ENCODE results near the gene FGFR1OP2.

The FGFR1OP2 gene

GRCh38 chr12:26941215-26941594 lies 2.9 kb downstream of the FGFR1OP2 start:
- peaks cover 5% of the 10 kb centered on the region for H3K79me1 ChIP-seq (ENCODE audit: low read length)
- H2BK5ac ChIP-seq (ENCODE audit: low read depth, low read length, poor library complexity) = no peak overlapping the region
- H4K91ac ChIP-seq (ENCODE audit: low read depth, low read length) = no peak overlapping the region
- H2BK12ac ChIP-seq (ENCODE audit: low read length) = no peak overlapping the region
- no peak overlapping the region for H2AK5ac ChIP-seq (ENCODE audit: low read length)
- no peak overlapping the region for H3K23ac ChIP-seq (ENCODE audit: low read length)
- H3K4ac ChIP-seq (ENCODE audit: low read depth, low read length) = no peak overlapping the region
- H4K8ac ChIP-seq (ENCODE audit: low read depth, low read length) = no peak overlapping the region
- peaks cover 0 to 3% of the 10 kb centered on the region in 2 experiments for H3K4me1 ChIP-seq (ENCODE audit: control insufficient read depth in 1 of 2, insufficient read depth in 2 of 2, low read length in 2 of 2)
- H4K12ac ChIP-seq (ENCODE audit: low read depth, low read length) = no peak overlapping the region
- H3K4me3 ChIP-seq (ENCODE audit: low read depth, low read length) = no peak overlapping the region
- H3K27me3 ChIP-seq (ENCODE audit: insufficient read depth, low read length) = no peaks in the 10 kb centered on the region
- H3K9me3 ChIP-seq (ENCODE audit: insufficient read depth, low read depth, low read length) = no peaks in the 10 kb centered on the region
- no peak overlapping the region for H2AFZ ChIP-seq (ENCODE audit: insufficient read depth, low read length, poor library complexity)
- DNase-seq = no peak
- H3K79me2 ChIP-seq (ENCODE audit: control insufficient read depth, insufficient read depth, low read length, poor library complexity) = peaks cover 7% of the 10 kb centered on the region
- H3K14ac ChIP-seq (ENCODE audit: low read length) = no peak overlapping the region
- H3K36me3 ChIP-seq (ENCODE audit: control insufficient read depth in 1 of 2, insufficient read depth in 2 of 2, low read length in 2 of 2) = no peaks in the 10 kb centered on the region
- no peak overlapping the region for H3K18ac ChIP-seq (ENCODE audit: low read length)
- H3K4me2 ChIP-seq (ENCODE audit: low read length) = no peak overlapping the region
- no peak overlapping the region for H3K27ac ChIP-seq (ENCODE audit: low read depth, low read length)
- WGBS (ENCODE audit: extremely low coverage, insufficient coverage, insufficient read length) = no CpG with 5 or more reads among the region's 1 CpG
- no peak overlapping the region for H2BK120ac ChIP-seq (ENCODE audit: insufficient read depth, low read length, poor library complexity)
- H3K9ac ChIP-seq (ENCODE audit: low read length) = no peak overlapping the region

DNA sequence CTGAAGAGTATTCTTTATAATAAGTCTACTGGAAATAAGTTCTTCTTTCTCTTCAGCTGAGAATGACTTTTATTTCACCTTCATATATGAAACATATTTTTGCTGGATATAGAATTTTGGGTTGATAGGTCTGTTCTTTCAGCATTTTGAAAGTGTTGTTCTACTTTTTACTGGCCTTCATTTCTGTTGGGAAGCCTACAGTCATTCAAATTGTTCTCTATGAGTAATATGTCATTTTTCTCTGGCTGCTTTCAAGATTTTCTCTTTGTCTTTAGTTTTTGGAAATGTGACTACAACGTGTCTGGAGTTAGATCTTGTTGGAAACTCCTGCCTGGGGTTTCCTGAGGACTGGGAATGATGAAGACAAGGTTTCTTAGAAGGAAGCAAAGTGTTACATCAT lies 10.0 kb downstream of the FGFR1OP2 start:
- Histone ChIP-seq H3K4ac (ENCODE audit: low read depth, low read length) (no peak overlapping the region), H3K36me3 (ENCODE audit: control insufficient read depth in 1 of 2, insufficient read depth in 2 of 2, low read length in 2 of 2) (no peaks in the 10 kb centered on the region), H3K27ac (ENCODE audit: low read depth, low read length) (no peak overlapping the region), H3K79me2 (ENCODE audit: control insufficient read depth, insufficient read depth, low read length, poor library complexity) (peaks cover 2% of the 10 kb centered on the region), H2BK5ac (ENCODE audit: low read depth, low read length, poor library complexity) (no peak overlapping the region), H3K4me3 (ENCODE audit: low read depth, low read length) (no peak overlapping the region), H3K4me1 (ENCODE audit: control insufficient read depth in 1 of 2, insufficient read depth in 2 of 2, low read length in 2 of 2) (no peaks in the 10 kb centered on the region), H3K9me3 (ENCODE audit: insufficient read depth, low read depth, low read length) (no peaks in the 10 kb centered on the region), H2AK5ac (ENCODE audit: low read length) (no peak overlapping the region), H3K9ac (ENCODE audit: low read length) (no peak overlapping the region), H3K27me3 (ENCODE audit: insufficient read depth, low read length) (no peaks in the 10 kb centered on the region), H3K23ac (ENCODE audit: low read length) (no peak overlapping the region), H2BK120ac (ENCODE audit: insufficient read depth, low read length, poor library complexity) (no peak overlapping the region), H2AFZ (ENCODE audit: insufficient read depth, low read length, poor library complexity) (no peak overlapping the region), H3K18ac (ENCODE audit: low read length) (no peak overlapping the region), H3K79me1 (ENCODE audit: low read length) (no peaks in the 10 kb centered on the region), H4K12ac (ENCODE audit: low read depth, low read length) (no peak overlapping the region), H3K4me2 (ENCODE audit: low read length) (no peak overlapping the region), H2BK12ac (ENCODE audit: low read length) (no peak overlapping the region), H4K91ac (ENCODE audit: low read depth, low read length) (no peak overlapping the region), H3K14ac (ENCODE audit: low read length) (no peak overlapping the region), H4K8ac (ENCODE audit: low read depth, low read length) (no peak overlapping the region)
- no CpG with 5 or more reads among the region's 1 CpG for whole genome bisulfite sequencing (ENCODE audit: extremely low coverage, insufficient coverage, insufficient read length)
- no peak for DNase-seq

DNA sequence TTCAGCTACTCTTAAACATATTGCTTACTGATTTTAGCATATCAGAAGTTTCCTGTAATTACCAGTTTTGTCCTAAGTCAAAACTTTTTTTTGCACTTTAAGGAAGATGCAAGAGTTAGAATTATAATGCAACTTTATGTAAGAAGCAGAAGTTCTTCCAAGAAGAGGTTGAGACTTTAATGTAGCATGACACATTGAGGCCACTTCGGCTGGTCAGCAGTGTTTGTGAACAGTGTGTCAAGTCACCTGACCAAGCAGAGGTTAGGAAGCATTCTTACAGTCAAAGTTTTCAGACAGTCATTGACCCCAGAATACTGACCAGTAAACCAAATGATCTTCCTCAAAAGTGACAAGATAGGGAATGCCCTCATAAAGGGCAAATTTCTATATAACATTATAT lies 15.2 kb downstream of the FGFR1OP2 start:
- Histone ChIP-seq H3K4me2 (ENCODE audit: low read length) (no peak overlapping the region), H3K9me3 (ENCODE audit: insufficient read depth, low read depth, low read length) (no peaks in the 10 kb centered on the region), H3K36me3 (ENCODE audit: control insufficient read depth in 1 of 2, insufficient read depth in 2 of 2, low read length in 2 of 2) (peaks cover 3 to 7% of the 10 kb centered on the region in 2 experiments), H2BK5ac (ENCODE audit: low read depth, low read length, poor library complexity) (no peak overlapping the region), H4K8ac (ENCODE audit: low read depth, low read length) (no peak overlapping the region), H2BK120ac (ENCODE audit: insufficient read depth, low read length, poor library complexity) (no peak overlapping the region), H2BK12ac (ENCODE audit: low read length) (no peak overlapping the region), H3K4me1 (ENCODE audit: control insufficient read depth in 1 of 2, insufficient read depth in 2 of 2, low read length in 2 of 2) (no peaks in the 10 kb centered on the region), H4K91ac (ENCODE audit: low read depth, low read length) (no peak overlapping the region), H3K23ac (ENCODE audit: low read length) (no peak overlapping the region), H3K79me2 (ENCODE audit: control insufficient read depth, insufficient read depth, low read length, poor library complexity) (no peaks in the 10 kb centered on the region), H3K18ac (ENCODE audit: low read length) (no peak overlapping the region), H3K27ac (ENCODE audit: low read depth, low read length) (no peak overlapping the region), H3K27me3 (ENCODE audit: insufficient read depth, low read length) (no peaks in the 10 kb centered on the region), H3K9ac (ENCODE audit: low read length) (no peak overlapping the region), H3K4me3 (ENCODE audit: low read depth, low read length) (no peak overlapping the region), H3K14ac (ENCODE audit: low read length) (no peak overlapping the region), H2AK5ac (ENCODE audit: low read length) (no peak overlapping the region), H4K12ac (ENCODE audit: low read depth, low read length) (no peak overlapping the region), H2AFZ (ENCODE audit: insufficient read depth, low read length, poor library complexity) (no peak overlapping the region), H3K79me1 (ENCODE audit: low read length) (no peaks in the 10 kb centered on the region), H3K4ac (ENCODE audit: low read depth, low read length) (no peak overlapping the region)
- WGBS (ENCODE audit: extremely low coverage, insufficient coverage, insufficient read length) = no CpG with 5 or more reads among the region's 1 CpG
- DNase-seq = peak; percentile 8 to 38

GRCh38 chr12:26954027-26954426 lies 15.8 kb downstream of the FGFR1OP2 start:
- Histone ChIP-seq H3K27ac (ENCODE audit: low read depth, low read length) (no peak overlapping the region), H4K91ac (ENCODE audit: low read depth, low read length) (no peak overlapping the region), H3K4me3 (ENCODE audit: low read depth, low read length) (no peak overlapping the region), H2AFZ (ENCODE audit: insufficient read depth, low read length, poor library complexity) (no peak overlapping the region), H3K14ac (ENCODE audit: low read length) (no peak overlapping the region), H3K79me2 (ENCODE audit: control insufficient read depth, insufficient read depth, low read length, poor library complexity) (no peaks in the 10 kb centered on the region), H3K9me3 (ENCODE audit: insufficient read depth, low read depth, low read length) (no peaks in the 10 kb centered on the region), H3K79me1 (ENCODE audit: low read length) (no peaks in the 10 kb centered on the region), H3K4me2 (ENCODE audit: low read length) (no peak overlapping the region), H3K9ac (ENCODE audit: low read length) (no peak overlapping the region), H2AK5ac (ENCODE audit: low read length) (no peak overlapping the region), H2BK12ac (ENCODE audit: low read length) (no peak overlapping the region), H3K36me3 (ENCODE audit: control insufficient read depth in 1 of 2, insufficient read depth in 2 of 2, low read length in 2 of 2) (peaks cover 3 to 7% of the 10 kb centered on the region in 2 experiments), H2BK5ac (ENCODE audit: low read depth, low read length, poor library complexity) (no peak overlapping the region), H4K8ac (ENCODE audit: low read depth, low read length) (no peak overlapping the region), H3K4ac (ENCODE audit: low read depth, low read length) (no peak overlapping the region), H4K12ac (ENCODE audit: low read depth, low read length) (no peak overlapping the region), H3K4me1 (ENCODE audit: control insufficient read depth in 1 of 2, insufficient read depth in 2 of 2, low read length in 2 of 2) (no peaks in the 10 kb centered on the region), H2BK120ac (ENCODE audit: insufficient read depth, low read length, poor library complexity) (no peak overlapping the region), H3K23ac (ENCODE audit: low read length) (no peak overlapping the region), H3K27me3 (ENCODE audit: insufficient read depth, low read length) (no peaks in the 10 kb centered on the region), H3K18ac (ENCODE audit: low read length) (no peak overlapping the region)
- WGBS (ENCODE audit: extremely low coverage, insufficient coverage, insufficient read length) = no CpG with 5 or more reads among the region's 4 CpGs
- DNase-seq = no peak
